ENCODE data around the gene RAB8A. TPM values are rescaled to one million over a fixed set of nuclear protein-coding genes. Genes with fewer than 3 reads are reported as not detected.

Gene RAB8A
- total RNA-seq, 1 experiment from 2014 or later, result 126 TPM

- no peaks in the 10 kb centered on the region for H3K27me3 ChIP-seq (replicated peaks; ENCODE audit: insufficient read depth, low read depth, low read length, poor library complexity)
- no peaks in the 10 kb centered on the region for H3K4me1 ChIP-seq (ENCODE audit: insufficient read depth, low read length, poor library complexity, severe bottlenecking)
- BruUV-seq (replicated peaks), result no TSS peak
- ChIA-PET POLR2A (ENCODE audit: low non-redundant PET) (no interaction called here), CTCF (no interaction called here)
- peaks cover 47% of the 10 kb centered on the region for H3K36me3 ChIP-seq (ENCODE audit: insufficient read depth, low read length, poor library complexity, severe bottlenecking)
- H3K27ac ChIP-seq (ENCODE audit: low read depth, low read length, poor library complexity, severe bottlenecking), result no peak overlapping the region
- no peak overlapping the region for H3K4me3 ChIP-seq (ENCODE audit: low read depth, low read length, poor library complexity, severe bottlenecking)
- no peaks in the 10 kb centered on the region for H3K9me3 ChIP-seq (ENCODE audit: low read depth, low read length, poor library complexity, severe bottlenecking)
- TF ChIP-seq EZH2 (IDR thresholded peaks at IDR 0.05; ENCODE audit: borderline replicate concordance, low read depth, low read length, poor library complexity, severe bottlenecking), result no peak
- TF ChIP-seq, protein P1, sequence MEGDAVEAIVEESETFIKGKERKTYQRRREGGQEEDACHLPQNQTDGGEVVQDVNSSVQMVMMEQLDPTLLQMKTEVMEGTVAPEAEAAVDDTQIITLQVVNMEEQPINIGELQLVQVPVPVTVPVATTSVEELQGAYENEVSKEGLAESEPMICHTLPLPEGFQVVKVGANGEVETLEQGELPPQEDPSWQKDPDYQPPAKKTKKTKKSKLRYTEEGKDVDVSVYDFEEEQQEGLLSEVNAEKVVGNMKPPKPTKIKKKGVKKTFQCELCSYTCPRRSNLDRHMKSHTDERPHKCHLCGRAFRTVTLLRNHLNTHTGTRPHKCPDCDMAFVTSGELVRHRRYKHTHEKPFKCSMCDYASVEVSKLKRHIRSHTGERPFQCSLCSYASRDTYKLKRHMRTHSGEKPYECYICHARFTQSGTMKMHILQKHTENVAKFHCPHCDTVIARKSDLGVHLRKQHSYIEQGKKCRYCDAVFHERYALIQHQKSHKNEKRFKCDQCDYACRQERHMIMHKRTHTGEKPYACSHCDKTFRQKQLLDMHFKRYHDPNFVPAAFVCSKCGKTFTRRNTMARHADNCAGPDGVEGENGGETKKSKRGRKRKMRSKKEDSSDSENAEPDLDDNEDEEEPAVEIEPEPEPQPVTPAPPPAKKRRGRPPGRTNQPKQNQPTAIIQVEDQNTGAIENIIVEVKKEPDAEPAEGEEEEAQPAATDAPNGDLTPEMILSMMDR (conservative IDR thresholded peaks at IDR 0.05; ENCODE audit: low read depth, low read length), result no peak
- intact Hi-C loops (cut with micrococcal nuclease; ENCODE audit: unreplicated experiment), result no loop called here
- no peak for DNase-seq (ENCODE audit: low spot score)
Observed at GRCh38 chr19:16131648-16132047, 20.0 kb downstream of the RAB8A start.

- ChIA-PET CTCF (no interaction called here), POLR2A (ENCODE audit: low non-redundant PET) (no interaction called here)
- Histone ChIP-seq H3K27me3 (replicated peaks; ENCODE audit: insufficient read depth, low read depth, low read length, poor library complexity) (no peaks in the 10 kb centered on the region), H3K9me3 (ENCODE audit: low read depth, low read length, poor library complexity, severe bottlenecking) (no peaks in the 10 kb centered on the region), H3K36me3 (ENCODE audit: insufficient read depth, low read length, poor library complexity, severe bottlenecking) (peaks cover 26% of the 10 kb centered on the region), H3K4me3 (ENCODE audit: low read depth, low read length, poor library complexity, severe bottlenecking) (no peak overlapping the region), H3K27ac (ENCODE audit: low read depth, low read length, poor library complexity, severe bottlenecking) (no peak overlapping the region), H3K4me1 (ENCODE audit: insufficient read depth, low read length, poor library complexity, severe bottlenecking) (no peaks in the 10 kb centered on the region)
- TF ChIP-seq EZH2 (IDR thresholded peaks at IDR 0.05; ENCODE audit: borderline replicate concordance, low read depth, low read length, poor library complexity, severe bottlenecking), result no peak
- TF ChIP-seq, protein P1 (conservative IDR thresholded peaks at IDR 0.05; ENCODE audit: low read depth, low read length), result no peak
- no TSS peak for BruUV-seq (replicated peaks)
- intact Hi-C loops (cut with micrococcal nuclease; ENCODE audit: unreplicated experiment), result no loop called here
- DNase-seq (ENCODE audit: low spot score), result no peak
Observed at GRCh38 chr19:16133818-16134217, 22.1 kb downstream of the RAB8A start.

- peaks cover 26% of the 10 kb centered on the region for H3K36me3 ChIP-seq (ENCODE audit: insufficient read depth, low read length, poor library complexity, severe bottlenecking)
- H3K4me3 ChIP-seq (ENCODE audit: low read depth, low read length, poor library complexity, severe bottlenecking), result no peak overlapping the region
- no TSS peak for BruUV-seq (replicated peaks)
- ChIA-PET POLR2A (ENCODE audit: low non-redundant PET) (no interaction called here), CTCF (no interaction called here)
- DNase-seq (ENCODE audit: low spot score), result no peak
- no peaks in the 10 kb centered on the region for H3K9me3 ChIP-seq (ENCODE audit: low read depth, low read length, poor library complexity, severe bottlenecking)
- H3K4me1 ChIP-seq (ENCODE audit: insufficient read depth, low read length, poor library complexity, severe bottlenecking), result no peaks in the 10 kb centered on the region
- intact Hi-C loops (cut with micrococcal nuclease; ENCODE audit: unreplicated experiment), result no loop called here
- H3K27ac ChIP-seq (ENCODE audit: low read depth, low read length, poor library complexity, severe bottlenecking), result no peak overlapping the region
- no peaks in the 10 kb centered on the region for H3K27me3 ChIP-seq (replicated peaks; ENCODE audit: insufficient read depth, low read depth, low read length, poor library complexity)
- TF ChIP-seq EZH2 (IDR thresholded peaks at IDR 0.05; ENCODE audit: borderline replicate concordance, low read depth, low read length, poor library complexity, severe bottlenecking), result no peak
- TF ChIP-seq, protein P1 (conservative IDR thresholded peaks at IDR 0.05; ENCODE audit: low read depth, low read length), result no peak
Observed at GRCh38 chr19:16134510-16134909, 22.8 kb downstream of the RAB8A start.

Data from A673 (cell line).